ENCODE data around the gene EPAS1.

Gene EPAS1

DNA sequence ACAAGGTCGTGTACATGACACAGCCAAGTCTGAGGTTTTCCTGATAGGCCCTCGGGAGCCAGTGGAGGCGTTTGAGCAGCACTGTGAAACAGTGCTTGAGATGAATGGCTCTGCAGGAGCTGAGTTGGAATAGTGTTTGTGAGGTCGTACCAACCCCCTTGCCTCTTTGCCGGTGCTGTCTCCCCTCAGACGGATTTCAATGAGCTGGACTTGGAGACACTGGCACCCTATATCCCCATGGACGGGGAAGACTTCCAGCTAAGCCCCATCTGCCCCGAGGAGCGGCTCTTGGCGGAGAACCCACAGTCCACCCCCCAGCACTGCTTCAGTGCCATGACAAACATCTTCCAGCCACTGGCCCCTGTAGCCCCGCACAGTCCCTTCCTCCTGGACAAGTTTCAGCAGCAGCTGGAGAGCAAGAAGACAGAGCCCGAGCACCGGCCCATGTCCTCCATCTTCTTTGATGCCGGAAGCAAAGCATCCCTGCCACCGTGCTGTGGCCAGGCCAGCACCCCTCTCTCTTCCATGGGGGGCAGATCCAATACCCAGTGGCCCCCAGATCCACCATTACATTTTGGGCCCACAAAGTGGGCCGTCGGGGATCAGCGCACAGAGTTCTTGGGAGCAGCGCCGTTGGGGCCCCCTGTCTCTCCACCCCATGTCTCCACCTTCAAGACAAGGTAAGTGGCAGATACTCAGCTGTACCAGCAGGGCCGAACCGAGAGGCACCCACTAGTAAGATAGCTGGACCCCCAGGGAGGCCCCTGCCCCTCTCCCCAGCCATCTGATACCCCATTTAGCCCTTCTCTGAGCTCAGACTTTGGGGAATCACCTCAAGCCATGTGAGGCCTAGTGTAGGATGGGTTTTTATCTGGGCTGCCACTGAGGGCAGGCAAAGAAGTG is 83.1 kb downstream of the EPAS1 start:
- TF ChIP-seq GABPA (IDR thresholded peaks at IDR 0.05; ENCODE audit: low read depth) (no peak), REST (IDR thresholded peaks at IDR 0.05; ENCODE audit: insufficient replicate concordance, low read depth) (no peak), SPI1 (IDR thresholded peaks at IDR 0.05; ENCODE audit: borderline replicate concordance, low read depth) (no peak), POLR2AphosphoS5 (IDR thresholded peaks at IDR 0.05; ENCODE audit: low read depth) (no peak), CTCF (IDR thresholded peaks at IDR 0.05; ENCODE audit: insufficient read depth, low read length) (no peak)
- DNase-seq (ENCODE audit: low read depth in 1 of 2, low spot score in 1 of 2): no peak

DNA sequence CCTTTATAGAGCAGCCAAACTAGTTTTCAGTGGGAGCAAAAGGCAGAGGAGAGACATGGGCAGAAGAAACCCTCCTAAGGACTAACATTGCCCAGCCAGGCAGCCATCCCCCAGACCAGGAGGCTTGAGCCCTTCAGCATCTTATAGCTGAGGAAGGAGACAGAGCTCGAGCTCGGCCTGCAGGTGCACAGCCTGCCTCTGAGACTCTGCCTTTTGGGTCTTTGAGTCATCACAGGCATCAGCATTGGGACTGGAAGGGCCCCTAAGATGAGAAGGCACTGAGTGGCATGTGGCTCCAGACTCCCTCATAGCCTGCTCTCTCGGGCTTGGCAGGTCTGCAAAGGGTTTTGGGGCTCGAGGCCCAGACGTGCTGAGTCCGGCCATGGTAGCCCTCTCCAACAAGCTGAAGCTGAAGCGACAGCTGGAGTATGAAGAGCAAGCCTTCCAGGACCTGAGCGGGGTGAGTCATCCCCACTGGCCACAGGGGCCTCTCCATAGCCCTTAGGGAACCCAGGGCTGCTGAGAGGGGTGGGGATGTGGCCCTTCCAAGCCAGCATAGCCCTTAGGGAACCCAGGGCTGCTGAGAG is 84.1 kb downstream of the EPAS1 start:
- Histone ChIP-seq H3K27ac (replicated peaks) (no peak overlapping the region), H3K4me3 (replicated peaks; ENCODE audit: insufficient read depth, low read length) (no peak overlapping the region)
- no peak for DNase-seq (ENCODE audit: low read depth in 1 of 2, low spot score in 1 of 2)

More for the DNA sequence above, 83.1 kb downstream of the EPAS1 start:
- Histone ChIP-seq H3K4me3 (replicated peaks; ENCODE audit: insufficient read depth, low read length) (no peak overlapping the region), H3K27me3 (ENCODE audit: insufficient read depth, poor library complexity, severe bottlenecking) (no peaks in the 10 kb centered on the region), H3K27ac (replicated peaks) (no peak overlapping the region)

More for the DNA sequence above, 84.1 kb downstream of the EPAS1 start:
- H3K27me3 ChIP-seq (ENCODE audit: insufficient read depth, poor library complexity, severe bottlenecking): no peaks in the 10 kb centered on the region
- TF ChIP-seq GABPA (IDR thresholded peaks at IDR 0.05; ENCODE audit: low read depth): no peak
- no peak for TF ChIP-seq SPI1 (IDR thresholded peaks at IDR 0.05; ENCODE audit: borderline replicate concordance, low read depth)
- TF ChIP-seq REST (IDR thresholded peaks at IDR 0.05; ENCODE audit: insufficient replicate concordance, low read depth): no peak
- TF ChIP-seq CTCF (IDR thresholded peaks at IDR 0.05; ENCODE audit: insufficient read depth, low read length): no peak
- TF ChIP-seq POLR2AphosphoS5 (IDR thresholded peaks at IDR 0.05; ENCODE audit: low read depth): no peak

All from HL-60 (cell line).